DMS79 (cell line): ENCODE data around the gene UNC45B.
"Not testable (repeated sequence)": the region's sequence is repeated elsewhere in the genome, so short reads cannot be mapped to it uniquely, and the experiment has no call there.

Source experiments
- DNase-seq: peaks from one replicate; lab custom pipeline; 2025; lab: John Stamatoyannopoulos, UW

UNC45B gene

GRCh38 chr17:35218915-35219314, 71.3 kb downstream of the UNC45B start:
- DNase-seq = no peak

GRCh38 chr17:35222452-35222851, 74.8 kb downstream of the UNC45B start:
- no peak for DNase-seq

- DNase-seq = no peak
Observed at GRCh38 chr17:35224436-35224835, 76.8 kb downstream of the UNC45B start.

- no peak for DNase-seq
Observed at GRCh38 chr17:35227546-35227945, 79.9 kb downstream of the UNC45B start.

- DNase-seq = no peak
Observed at GRCh38 chr17:35229638-35230037, 82.0 kb downstream of the UNC45B start.

- DNase-seq = not testable (repeated sequence)
Observed at GRCh38 chr17:35234315-35234714, 86.7 kb downstream of the UNC45B start.

GRCh38 chr17:35235289-35235688, 87.7 kb downstream of the UNC45B start:
- no peak for DNase-seq

GRCh38 chr17:35235917-35236316, 88.3 kb downstream of the UNC45B start:
- no peak for DNase-seq

- DNase-seq = no peak
Observed at GRCh38 chr17:35236821-35237220, 89.2 kb downstream of the UNC45B start.

GRCh38 chr17:35238821-35239220, 91.2 kb downstream of the UNC45B start:
- no peak for DNase-seq
